Urinary bladder (tissue), 4 donors: ENCODE results near the gene FAM107B. TPM values are rescaled to one million over a fixed set of nuclear protein-coding genes. Genes with fewer than 3 reads are reported as not detected.
"Not testable (repeated sequence)": the region's sequence is repeated elsewhere in the genome, so short reads cannot be mapped to it uniquely, and the experiment has no call there.

Experiments
- DNase-seq: peaks from one replicate; pipeline ENCODE4 v3.0.0-alpha.2; 2015; ENCODE audit errors: extremely low spot score
- H3K27ac ChIP-seq: one replicate; pipeline ENCODE4 v1.5.1; 2013; ENCODE audit warnings: low read depth, mild to moderate bottlenecking, moderate library complexity
- H3K36me3 ChIP-seq: one replicate; pipeline ENCODE4 v1.6.1; 2013; ENCODE audit warnings: mild to moderate bottlenecking, moderate library complexity; ENCODE audit not compliant: insufficient read depth
- H3K4me1 ChIP-seq: one replicate; pipeline ENCODE4 v1.6.1; 2013; ENCODE audit warnings: mild to moderate bottlenecking, moderate library complexity; ENCODE audit not compliant: insufficient read depth
- H3K4me3 ChIP-seq: one replicate; pipeline ENCODE4 v1.5.1; 2013; ENCODE audit warnings: low read depth, low read length
- WGBS: extraction: QIAGEN DNeasy Blood & Tissue Kit; methylation state at CpG from one replicate; pipeline ENCODE4 v1.1.7; 2013; 5-methylcytosine and 5-hydroxymethylcytosine counted together
- polyA plus RNA-seq: library from polyadenylated mRNA; stranded (reverse); fragments of 200-250 nt; gene quantifications from one replicate; pipeline ENCODE4 v1.2.3, GENCODE V29; 2013
- total RNA-seq: library from RNA; depleted of rRNA; stranded (reverse); fragments of >200 nt; gene quantifications from one replicate; pipeline ENCODE4 v1.2.3, GENCODE V29; 2014
- donor health status: healthy with polysubstance abuse.
- donor health status: healthy.

FAM107B gene
- total and polyA plus RNA-seq, 2 donors, result 13.6 to 40.2 TPM

DNA sequence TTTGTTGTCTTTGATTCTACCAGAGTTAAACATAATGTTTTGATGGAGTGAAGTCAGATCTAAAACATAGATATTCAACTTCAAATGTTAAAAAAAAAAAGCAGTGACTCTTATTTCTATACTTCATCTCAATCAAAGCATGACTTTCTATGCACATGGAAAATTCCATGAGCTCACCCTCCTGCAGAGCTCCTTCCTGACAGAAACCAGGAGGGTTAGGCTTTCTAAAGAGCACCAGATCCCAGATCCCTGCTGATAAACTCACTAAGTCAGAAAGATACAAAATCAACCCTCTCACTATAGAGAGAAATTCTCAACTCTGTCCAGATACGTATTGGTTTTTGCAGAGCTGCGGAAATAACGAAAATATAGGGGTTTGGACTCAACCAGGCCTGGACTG, 122.6 kb downstream of the FAM107B start:
- no peak overlapping the region for H3K4me3 ChIP-seq
- DNase-seq, result no peak
- 95% methylated on average over 3 of the region's 3 CpGs for WGBS

DNA sequence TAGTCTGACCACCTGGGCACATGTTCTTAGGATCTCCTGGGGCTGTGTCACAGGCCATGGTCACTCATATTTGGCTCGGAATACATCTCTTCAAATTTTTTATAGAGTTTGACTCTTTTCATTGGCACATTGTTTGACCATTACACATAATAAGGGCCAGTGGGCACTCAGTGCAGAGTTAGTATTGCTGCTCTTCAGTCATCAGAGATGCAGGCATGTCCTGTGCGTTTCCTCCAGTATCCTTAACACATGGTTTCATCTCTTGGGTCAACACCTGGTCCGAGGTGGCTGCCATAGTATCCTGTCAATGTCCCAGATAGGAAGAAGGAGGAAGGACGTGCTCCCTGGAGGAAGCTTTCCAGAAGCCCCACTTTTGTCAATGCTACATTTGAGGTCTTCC, 125.0 kb downstream of the FAM107B start:
- 93% methylated on average over 4 of the region's 4 CpGs for WGBS
- DNase-seq, result no peak
- Histone ChIP-seq H3K36me3 (no peaks in the 10 kb centered on the region), H3K4me3 (no peak overlapping the region), H3K27ac (no peak overlapping the region), H3K4me1 (no peaks in the 10 kb centered on the region)

More for the DNA sequence above, 122.6 kb downstream of the FAM107B start:
- no peaks in the 10 kb centered on the region for H3K4me1 ChIP-seq
- no peak overlapping the region for H3K27ac ChIP-seq
- H3K36me3 ChIP-seq, result no peaks in the 10 kb centered on the region

- H3K4me3 ChIP-seq, result no peak overlapping the region
Observed at GRCh38 chr10:14648946-14649345, 125.8 kb downstream of the FAM107B start.

DNA sequence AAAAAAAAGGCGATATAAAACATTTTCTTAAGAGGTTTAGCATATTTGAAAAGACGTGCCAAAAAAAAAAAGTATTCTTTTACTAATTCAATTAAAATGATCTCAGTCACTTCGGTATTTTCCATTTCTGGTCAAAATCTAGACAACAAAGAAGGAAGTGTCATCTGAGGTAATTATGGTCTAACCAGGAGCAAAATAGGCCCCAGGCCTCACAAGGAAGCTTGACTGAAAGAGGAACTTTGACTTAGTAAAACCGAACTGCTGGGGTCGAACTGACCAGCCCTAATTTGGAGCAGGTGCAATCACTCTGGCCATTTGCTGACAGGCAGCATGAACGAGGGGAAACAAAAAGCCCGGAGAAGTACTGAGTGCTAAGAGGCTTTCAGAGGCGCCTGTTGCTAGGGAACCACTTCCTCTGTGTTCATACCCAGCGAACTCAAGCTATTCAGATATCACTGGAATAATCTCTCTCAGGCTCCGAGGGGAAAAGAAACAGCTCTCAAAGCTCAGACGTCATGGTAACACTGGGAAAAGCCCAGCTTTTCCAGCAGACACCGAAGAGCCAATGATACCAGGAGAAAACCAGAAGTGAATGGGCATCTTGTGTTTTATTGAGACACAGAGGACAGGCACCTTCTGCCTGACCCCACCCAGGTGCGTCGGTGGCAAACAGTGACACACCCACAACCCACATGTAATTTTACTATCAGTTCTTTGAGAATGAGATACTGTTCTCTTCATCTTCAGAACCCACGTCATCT, 126.5 kb downstream of the FAM107B start:
- Histone ChIP-seq H3K36me3 (no peaks in the 10 kb centered on the region), H3K27ac (no peak overlapping the region), H3K4me1 (no peaks in the 10 kb centered on the region), H3K4me3 (no peak overlapping the region)
- WGBS, result 21% methylated on average over 15 of the region's 15 CpGs
- peak; percentile 90 for DNase-seq

More at GRCh38 chr10:14648946-14649345, 125.8 kb downstream of the FAM107B start:
- Histone ChIP-seq H3K36me3 (no peaks in the 10 kb centered on the region), H3K27ac (no peak overlapping the region), H3K4me1 (no peaks in the 10 kb centered on the region)
- DNase-seq, result no peak
- WGBS, result 79% methylated on average over 2 of the region's 2 CpGs

- Histone ChIP-seq H3K27ac (no peak overlapping the region), H3K4me1 (no peaks in the 10 kb centered on the region), H3K36me3 (no peaks in the 10 kb centered on the region), H3K4me3 (no peak overlapping the region)
- no peak for DNase-seq
- 81% methylated on average over 6 of the region's 6 CpGs for WGBS
Observed at GRCh38 chr10:14645239-14645960, 129.3 kb downstream of the FAM107B start.

- 66% methylated on average over 3 of the region's 3 CpGs for WGBS
- Histone ChIP-seq H3K4me3 (no peak overlapping the region), H3K4me1 (no peaks in the 10 kb centered on the region), H3K27ac (no peak overlapping the region), H3K36me3 (no peaks in the 10 kb centered on the region)
- no peak for DNase-seq
Observed at GRCh38 chr10:14639637-14640036, 135.1 kb downstream of the FAM107B start.

DNA sequence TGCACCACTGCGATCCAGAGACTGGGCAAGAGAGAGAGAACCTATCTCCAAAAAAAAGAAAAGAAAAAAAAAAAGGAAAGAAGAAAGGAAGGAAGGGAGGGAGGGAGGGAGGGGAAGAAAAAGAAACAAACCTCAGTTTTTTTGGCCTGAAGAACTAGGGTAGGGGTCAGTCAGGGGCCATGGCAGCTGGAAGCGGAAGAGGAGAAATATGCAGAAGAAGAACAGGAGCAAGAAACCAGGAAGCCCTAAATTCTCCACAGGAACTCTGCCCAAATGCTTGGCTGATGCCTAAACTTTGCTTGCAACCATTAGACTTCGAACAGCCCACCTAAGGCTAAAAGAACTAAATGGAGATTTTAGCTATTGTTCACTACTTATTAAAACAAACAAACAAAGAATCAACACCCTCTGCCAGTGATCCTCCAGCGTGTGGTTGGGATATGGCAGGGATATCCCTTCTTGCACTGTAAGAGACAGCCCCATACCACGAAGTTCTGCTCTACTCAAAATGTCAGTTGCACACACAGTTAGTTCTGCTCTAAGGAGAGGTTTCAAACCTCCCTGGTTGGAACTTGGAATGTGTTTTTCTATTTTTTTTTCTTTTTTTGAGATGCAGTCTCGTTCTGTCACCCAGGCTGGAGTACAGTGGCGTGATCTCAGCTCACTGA, 139.5 kb downstream of the FAM107B start:
- no peaks in the 10 kb centered on the region for H3K4me1 ChIP-seq
- H3K27ac ChIP-seq, result no peak overlapping the region
- 67% methylated on average over 7 of the region's 7 CpGs for WGBS
- DNase-seq, result no peak
- H3K4me3 ChIP-seq, result no peak overlapping the region
- H3K36me3 ChIP-seq, result no peaks in the 10 kb centered on the region

- H3K4me3 ChIP-seq, DNase-seq, H3K36me3 ChIP-seq, H3K27ac ChIP-seq, H3K4me1 ChIP-seq: not testable (repeated sequence)
- 83% methylated on average over 5 of the region's 5 CpGs for WGBS
Observed at GRCh38 chr10:14634572-14634971, 140.1 kb downstream of the FAM107B start.

- WGBS, result 57% methylated on average over 10 of the region's 10 CpGs
- H3K4me1 ChIP-seq, result no peaks in the 10 kb centered on the region
- no peaks in the 10 kb centered on the region for H3K36me3 ChIP-seq
- no peak overlapping the region for H3K4me3 ChIP-seq
- no peak for DNase-seq
- no peak overlapping the region for H3K27ac ChIP-seq
Observed at GRCh38 chr10:14625765-14626525, 148.8 kb downstream of the FAM107B start.

- H3K4me3 ChIP-seq, result no peak overlapping the region
- no peak for DNase-seq
- H3K4me1 ChIP-seq, result no peaks in the 10 kb centered on the region
- H3K36me3 ChIP-seq, result no peaks in the 10 kb centered on the region
- WGBS, result 58% methylated on average over 7 of the region's 7 CpGs
- H3K27ac ChIP-seq, result no peak overlapping the region
Observed at GRCh38 chr10:14625192-14625631, 149.5 kb downstream of the FAM107B start.

- H3K4me3 ChIP-seq, result no peak overlapping the region
- H3K27ac ChIP-seq, result no peak overlapping the region
- H3K36me3 ChIP-seq, result no peaks in the 10 kb centered on the region
- DNase-seq, result no peak
- WGBS, result 90% methylated on average over 8 of the region's 8 CpGs
- no peaks in the 10 kb centered on the region for H3K4me1 ChIP-seq
Observed at GRCh38 chr10:14624600-14624999, 150.1 kb downstream of the FAM107B start.

DNA sequence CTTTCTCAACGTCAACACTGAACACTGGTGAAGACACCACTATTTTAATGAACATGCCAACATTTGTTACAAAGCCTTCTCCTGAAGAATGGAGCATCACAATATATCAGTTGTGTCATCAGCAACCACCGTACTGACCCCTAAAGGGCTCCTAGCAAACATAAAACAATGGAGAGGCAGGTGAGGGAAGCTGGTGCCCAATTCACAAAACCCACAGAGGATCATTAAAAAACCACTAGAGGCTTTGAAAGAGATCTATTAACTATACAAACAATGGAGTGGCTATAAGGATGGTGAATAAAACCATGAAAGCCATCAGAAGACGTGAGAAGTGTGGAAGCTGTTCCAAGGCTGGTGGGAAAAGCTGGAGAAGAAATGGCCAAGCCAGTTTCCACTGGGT, 150.8 kb downstream of the FAM107B start:
- no peaks in the 10 kb centered on the region for H3K36me3 ChIP-seq
- WGBS, result 92% methylated on average over 3 of the region's 3 CpGs

GRCh38 chr10:14621037-14621436, 153.7 kb downstream of the FAM107B start:
- WGBS, result 55% methylated on average over 1 of the region's 1 CpG
- H3K27ac ChIP-seq, result no peak overlapping the region

More for the DNA sequence above, 150.8 kb downstream of the FAM107B start:
- H3K4me1 ChIP-seq, result no peaks in the 10 kb centered on the region
- H3K4me3 ChIP-seq, result no peak overlapping the region
- H3K27ac ChIP-seq, result no peak overlapping the region
- DNase-seq, result no peak

More at GRCh38 chr10:14621037-14621436, 153.7 kb downstream of the FAM107B start:
- Histone ChIP-seq H3K4me1 (no peaks in the 10 kb centered on the region), H3K4me3 (no peak overlapping the region), H3K36me3 (no peaks in the 10 kb centered on the region)
- DNase-seq, result no peak
